ENCODE data around the gene KANSL1L.

Gene KANSL1L

GRCh38 chr2:210159059-210159458, 12.2 kb downstream of the KANSL1L start:
- Mint-ChIP-seq H3K4me3 (no peak overlapping the region), H3K36me3 (peaks cover 7% of the 10 kb centered on the region), H3K9me3 (no peaks in the 10 kb centered on the region), H3K27ac (no peak overlapping the region), H3K27me3 (no peaks in the 10 kb centered on the region), H3K4me1 (peaks cover 20% of the 10 kb centered on the region)

DNA sequence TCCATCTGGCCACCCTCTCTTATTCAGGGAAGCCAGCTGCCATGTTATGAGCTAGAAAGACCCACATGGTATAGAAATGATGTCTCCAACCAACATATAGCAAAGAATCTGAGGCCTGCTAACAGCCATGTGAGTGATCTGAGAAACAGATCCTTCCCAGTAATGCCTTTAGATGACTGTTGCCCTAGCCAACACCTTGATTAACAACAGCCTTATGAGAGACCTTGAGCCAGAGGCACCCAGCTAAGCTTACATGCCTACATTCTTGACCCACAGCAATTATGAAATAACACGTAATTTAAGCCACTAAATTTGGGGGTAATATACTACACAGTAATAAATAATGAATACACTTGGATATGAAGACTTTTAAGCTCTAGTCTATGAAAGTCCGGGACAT, 13.0 kb downstream of the KANSL1L start:
- no peak overlapping the region for H3K27ac Mint-ChIP-seq
- no peaks in the 10 kb centered on the region for H3K9me3 Mint-ChIP-seq
- peaks cover 10% of the 10 kb centered on the region for H3K36me3 Mint-ChIP-seq
- peaks cover 18% of the 10 kb centered on the region for H3K4me1 Mint-ChIP-seq
- no peak overlapping the region for H3K4me3 Mint-ChIP-seq
- no peaks in the 10 kb centered on the region for H3K27me3 Mint-ChIP-seq

DNA sequence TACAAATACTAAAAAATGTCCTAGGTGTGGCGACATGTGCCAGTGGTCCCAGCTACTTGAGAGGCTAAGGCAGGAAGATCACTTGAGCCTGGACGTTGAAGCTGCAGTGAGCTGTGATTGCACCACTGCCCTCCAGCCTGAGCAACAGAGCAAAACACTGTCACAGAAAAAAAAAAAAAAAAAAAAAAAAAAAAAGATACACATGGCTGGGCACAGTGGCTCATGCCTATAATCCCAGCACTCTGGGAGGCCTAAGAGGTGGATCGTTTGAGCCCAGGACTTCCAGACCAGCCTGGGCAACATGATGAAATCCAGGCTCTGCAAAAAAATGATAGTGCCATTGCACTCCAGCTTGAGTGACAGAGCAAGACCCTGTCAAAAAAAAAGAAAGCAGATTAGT, 13.7 kb downstream of the KANSL1L start:
- Mint-ChIP-seq H3K36me3 (peaks cover 10% of the 10 kb centered on the region), H3K27me3 (no peaks in the 10 kb centered on the region), H3K4me1 (peaks cover 11% of the 10 kb centered on the region), H3K9me3 (no peaks in the 10 kb centered on the region), H3K4me3 (no peak overlapping the region), H3K27ac (no peak overlapping the region)

- H3K27ac Mint-ChIP-seq: no peak overlapping the region
- H3K9me3 Mint-ChIP-seq: peaks cover 16% of the 10 kb centered on the region
- H3K4me3 Mint-ChIP-seq: no peak overlapping the region
- no peaks in the 10 kb centered on the region for H3K27me3 Mint-ChIP-seq
- peaks cover 46% of the 10 kb centered on the region for H3K36me3 Mint-ChIP-seq
- no peaks in the 10 kb centered on the region for H3K4me1 Mint-ChIP-seq
Observed at GRCh38 chr2:210147614-210148013, 23.6 kb downstream of the KANSL1L start.

DNA sequence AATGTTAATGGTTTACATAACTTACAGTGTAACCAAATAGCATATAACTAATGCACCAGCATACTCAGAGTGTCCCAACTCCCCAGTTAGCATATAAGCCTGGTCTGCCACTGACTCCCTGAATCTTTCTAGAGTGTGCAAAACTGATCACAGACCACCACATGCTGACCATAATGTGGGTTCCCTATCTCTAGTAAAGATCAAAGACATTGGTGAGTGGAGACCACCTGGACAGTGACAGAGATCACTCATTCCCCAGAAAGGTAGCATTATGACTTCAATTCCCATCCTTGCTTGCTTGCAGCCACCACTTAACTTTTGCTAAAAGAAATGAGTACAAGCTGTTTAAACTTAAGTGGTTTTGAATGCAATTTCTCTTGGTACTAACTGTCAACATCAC, 39.0 kb downstream of the KANSL1L start:
- Mint-ChIP-seq H3K9me3 (peaks cover 2% of the 10 kb centered on the region), H3K4me3 (no peak overlapping the region), H3K27ac (no peak overlapping the region)

DNA sequence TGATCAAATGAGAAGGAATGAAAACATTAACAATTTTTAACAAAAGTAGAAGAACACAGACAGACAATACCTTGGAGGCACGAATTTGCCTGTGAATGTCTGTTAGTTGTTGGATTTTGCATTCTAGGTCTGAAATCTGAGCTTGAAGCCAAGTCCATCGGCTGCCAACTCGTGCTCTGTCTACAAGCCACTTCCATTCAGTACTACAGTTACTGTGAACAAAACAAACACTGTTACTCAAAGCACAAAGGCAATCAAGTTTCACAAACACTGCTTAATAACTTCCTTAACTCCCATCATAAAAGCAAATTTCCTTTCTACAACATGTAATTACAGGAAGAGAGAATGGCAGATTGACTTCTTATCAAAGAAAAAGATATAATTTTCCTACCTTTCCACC, 42.2 kb downstream of the KANSL1L start:
- no peaks in the 10 kb centered on the region for H3K27me3 Mint-ChIP-seq
- no peak overlapping the region for H3K27ac Mint-ChIP-seq
- H3K4me1 Mint-ChIP-seq: peaks cover 11% of the 10 kb centered on the region
- H3K9me3 Mint-ChIP-seq: peaks cover 12% of the 10 kb centered on the region
- no peak overlapping the region for H3K4me3 Mint-ChIP-seq
- H3K36me3 Mint-ChIP-seq: peaks cover 27% of the 10 kb centered on the region

More for the DNA sequence above, 39.0 kb downstream of the KANSL1L start:
- H3K4me1 Mint-ChIP-seq: peaks cover 11% of the 10 kb centered on the region
- peaks cover 6% of the 10 kb centered on the region for H3K36me3 Mint-ChIP-seq
- no peaks in the 10 kb centered on the region for H3K27me3 Mint-ChIP-seq

DNA sequence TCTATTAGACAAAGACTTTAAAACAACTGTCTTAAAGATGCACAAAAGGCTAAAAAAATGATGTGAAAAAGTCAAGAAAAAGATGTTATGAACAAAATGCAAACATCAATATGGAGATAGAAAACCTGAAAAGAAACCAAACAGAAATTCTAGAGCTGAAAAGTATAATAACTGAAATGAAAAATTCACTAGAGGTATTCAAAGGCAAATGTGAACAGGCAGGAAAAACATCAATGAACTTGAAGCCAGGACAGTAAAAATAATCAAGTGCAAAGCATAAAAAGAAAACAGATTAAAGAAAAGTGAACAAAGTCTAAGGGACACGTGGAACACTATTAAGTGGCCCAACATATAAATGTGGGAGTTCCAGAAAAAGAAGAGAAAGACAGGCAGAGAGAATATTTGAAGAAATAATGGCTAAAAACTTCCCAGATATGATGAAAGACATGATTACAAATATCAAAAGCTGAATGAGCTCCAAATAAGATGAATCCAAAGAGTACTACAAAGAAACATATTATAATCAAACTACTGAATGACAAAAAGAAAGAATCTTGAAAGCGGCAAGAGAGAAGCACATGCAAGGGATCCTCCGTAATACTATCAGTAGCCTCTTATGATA, 57.5 kb downstream of the KANSL1L start:
- H3K4me3 Mint-ChIP-seq: no peak overlapping the region
- no peaks in the 10 kb centered on the region for H3K27me3 Mint-ChIP-seq
- H3K9me3 Mint-ChIP-seq: peaks cover 26% of the 10 kb centered on the region
- H3K27ac Mint-ChIP-seq: no peak overlapping the region
- H3K4me1 Mint-ChIP-seq: no peaks in the 10 kb centered on the region
- peaks cover 41% of the 10 kb centered on the region for H3K36me3 Mint-ChIP-seq

- H3K36me3 Mint-ChIP-seq: peaks cover 41% of the 10 kb centered on the region
- H3K27ac Mint-ChIP-seq: no peak overlapping the region
- peaks cover 26% of the 10 kb centered on the region for H3K9me3 Mint-ChIP-seq
- H3K27me3 Mint-ChIP-seq: no peaks in the 10 kb centered on the region
- no peak overlapping the region for H3K4me3 Mint-ChIP-seq
- H3K4me1 Mint-ChIP-seq: no peaks in the 10 kb centered on the region
Observed at GRCh38 chr2:210112871-210113270, 58.3 kb downstream of the KANSL1L start.

DNA sequence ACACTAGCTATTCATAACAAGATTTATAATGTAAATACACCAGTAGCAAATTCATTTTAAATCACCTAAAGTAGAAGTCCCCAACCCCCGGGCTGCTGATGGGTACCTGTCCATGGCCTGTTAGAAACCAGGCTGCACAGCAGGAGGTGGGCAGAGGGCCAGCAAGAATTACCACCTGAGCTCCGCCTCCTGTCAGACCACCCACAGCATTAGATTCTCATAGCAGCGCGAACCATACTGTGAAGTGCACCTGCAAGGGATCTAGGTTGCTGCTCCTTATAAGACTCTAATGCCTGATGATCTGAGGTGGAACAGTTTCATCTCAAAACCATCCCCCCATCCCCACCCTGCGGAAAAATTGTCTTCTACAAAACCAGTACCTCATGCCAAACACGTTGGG, 71.3 kb downstream of the KANSL1L start:
- Mint-ChIP-seq H3K27me3 (no peaks in the 10 kb centered on the region), H3K4me3 (no peak overlapping the region), H3K36me3 (peaks cover 9% of the 10 kb centered on the region), H3K4me1 (no peaks in the 10 kb centered on the region), H3K9me3 (no peaks in the 10 kb centered on the region), H3K27ac (no peak overlapping the region)

- H3K9me3 Mint-ChIP-seq: no peaks in the 10 kb centered on the region
- H3K36me3 Mint-ChIP-seq: peaks cover 2% of the 10 kb centered on the region
- no peaks in the 10 kb centered on the region for H3K4me1 Mint-ChIP-seq
- no peak overlapping the region for H3K27ac Mint-ChIP-seq
- H3K27me3 Mint-ChIP-seq: no peaks in the 10 kb centered on the region
- H3K4me3 Mint-ChIP-seq: no peak overlapping the region
Observed at GRCh38 chr2:210094787-210095186, 76.4 kb downstream of the KANSL1L start.

DNA sequence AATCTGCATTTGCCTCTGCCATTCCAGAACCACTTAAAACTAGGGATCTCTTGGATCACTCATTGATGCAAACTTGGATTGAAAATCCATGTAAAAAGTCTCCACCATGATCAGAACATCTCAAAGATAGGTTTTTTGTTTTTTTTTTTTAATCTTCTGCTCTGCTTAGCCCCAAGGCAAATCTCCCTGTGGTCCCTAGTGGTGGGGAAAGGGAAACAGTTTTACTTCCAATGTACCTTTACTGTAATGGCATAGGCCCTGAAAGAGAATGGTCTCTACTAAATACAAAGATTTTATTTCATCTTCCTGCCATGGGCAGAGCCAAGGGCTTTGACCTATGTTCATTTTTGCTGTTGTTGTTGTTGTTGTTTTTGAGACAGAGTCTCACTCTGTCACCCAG, 78.4 kb downstream of the KANSL1L start:
- Mint-ChIP-seq H3K9me3 (no peaks in the 10 kb centered on the region), H3K4me1 (no peaks in the 10 kb centered on the region), H3K36me3 (peaks cover 6% of the 10 kb centered on the region), H3K27me3 (no peaks in the 10 kb centered on the region), H3K27ac (no peak overlapping the region), H3K4me3 (no peak overlapping the region)

- peaks cover 5% of the 10 kb centered on the region for H3K36me3 Mint-ChIP-seq
- H3K9me3 Mint-ChIP-seq: no peaks in the 10 kb centered on the region
- no peaks in the 10 kb centered on the region for H3K27me3 Mint-ChIP-seq
- no peak overlapping the region for H3K4me3 Mint-ChIP-seq
- no peaks in the 10 kb centered on the region for H3K4me1 Mint-ChIP-seq
- H3K27ac Mint-ChIP-seq: no peak overlapping the region
Observed at GRCh38 chr2:210086930-210087329, 84.3 kb downstream of the KANSL1L start.

GRCh38 chr2:210086292-210086691, 84.9 kb downstream of the KANSL1L start:
- Mint-ChIP-seq H3K4me1 (no peaks in the 10 kb centered on the region), H3K9me3 (no peaks in the 10 kb centered on the region), H3K27ac (no peak overlapping the region), H3K36me3 (peaks cover 5% of the 10 kb centered on the region), H3K27me3 (no peaks in the 10 kb centered on the region), H3K4me3 (no peak overlapping the region)

DNA sequence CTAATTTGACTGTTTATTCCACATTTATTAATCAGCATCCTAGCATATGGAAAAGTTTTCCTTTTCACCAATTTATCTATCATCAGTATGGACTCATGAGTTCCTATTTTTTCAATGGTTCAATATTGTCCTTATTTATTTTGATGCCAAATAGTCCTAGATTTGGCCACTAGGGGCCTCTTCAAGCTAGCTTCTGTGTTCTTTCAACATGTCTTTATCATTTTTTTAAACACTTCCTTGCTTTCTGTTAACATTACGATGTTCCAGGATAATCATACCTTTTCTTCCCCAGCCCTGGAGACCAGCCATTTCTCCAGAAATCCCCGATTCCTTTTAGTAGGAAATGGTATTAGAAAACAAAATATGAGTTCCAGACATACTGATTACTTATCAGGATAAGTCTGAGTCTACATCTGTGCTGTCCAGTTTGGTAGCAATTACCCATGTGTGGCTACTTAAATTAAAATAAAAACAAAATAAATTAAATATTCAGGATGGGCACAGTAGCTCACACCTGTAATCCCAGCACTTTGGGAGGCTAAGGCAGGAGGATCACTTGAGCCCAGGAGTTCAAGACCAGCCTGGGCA, 98.2 kb downstream of the KANSL1L start:
- H3K36me3 Mint-ChIP-seq: peaks cover 2% of the 10 kb centered on the region
- H3K27me3 Mint-ChIP-seq: no peaks in the 10 kb centered on the region
- H3K9me3 Mint-ChIP-seq: no peaks in the 10 kb centered on the region
- H3K4me3 Mint-ChIP-seq: no peak overlapping the region
- H3K27ac Mint-ChIP-seq: no peak overlapping the region
- no peaks in the 10 kb centered on the region for H3K4me1 Mint-ChIP-seq

DNA sequence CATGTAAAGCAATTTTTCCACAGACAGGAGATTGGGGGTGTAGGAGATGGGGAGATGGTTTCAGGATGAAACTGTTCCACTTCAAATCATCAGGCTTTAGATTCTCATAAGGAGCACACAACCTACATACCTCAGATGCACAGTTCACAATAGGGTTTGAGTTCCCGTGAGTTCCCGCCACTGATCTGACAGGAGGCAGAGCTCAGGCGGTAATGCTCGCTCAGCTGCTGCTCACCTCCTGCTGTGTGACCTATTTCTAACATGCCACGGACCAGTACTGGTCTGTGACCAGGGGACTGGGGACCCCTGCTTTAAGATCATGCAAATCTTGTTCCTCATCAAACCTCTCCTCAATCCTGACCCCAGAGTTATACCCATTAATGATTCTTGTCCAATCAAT, 98.7 kb downstream of the KANSL1L start:
- no peaks in the 10 kb centered on the region for H3K4me1 Mint-ChIP-seq
- H3K4me3 Mint-ChIP-seq: no peak overlapping the region
- no peaks in the 10 kb centered on the region for H3K9me3 Mint-ChIP-seq
- H3K36me3 Mint-ChIP-seq: peaks cover 2% of the 10 kb centered on the region
- no peaks in the 10 kb centered on the region for H3K27me3 Mint-ChIP-seq
- no peak overlapping the region for H3K27ac Mint-ChIP-seq

GRCh38 chr2:210063306-210063705, 107.9 kb downstream of the KANSL1L start:
- no peaks in the 10 kb centered on the region for H3K9me3 Mint-ChIP-seq
- peaks cover 3% of the 10 kb centered on the region for H3K36me3 Mint-ChIP-seq
- no peak overlapping the region for H3K27ac Mint-ChIP-seq
- H3K4me1 Mint-ChIP-seq: no peaks in the 10 kb centered on the region
- no peak overlapping the region for H3K4me3 Mint-ChIP-seq
- H3K27me3 Mint-ChIP-seq: no peaks in the 10 kb centered on the region

DNA sequence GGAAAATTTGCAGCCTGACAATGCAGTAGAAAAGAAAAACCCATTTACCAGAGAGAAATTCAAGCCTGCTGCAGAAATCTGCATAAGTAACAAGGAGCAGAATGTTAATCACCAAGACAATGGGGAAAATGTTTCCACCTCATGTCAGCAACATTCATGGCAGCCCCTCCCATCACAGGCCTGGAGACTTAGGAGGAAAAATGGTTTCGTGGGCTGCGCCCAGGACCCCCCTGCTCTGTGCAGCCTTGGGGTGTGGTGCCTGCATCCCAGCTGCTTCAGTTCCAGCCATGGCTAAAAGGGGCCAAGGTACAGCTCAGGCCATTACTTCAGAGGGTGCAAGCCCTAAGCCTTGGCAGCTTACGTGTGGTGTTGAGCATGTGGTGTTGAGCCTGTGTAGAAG, 115.4 kb downstream of the KANSL1L start:
- no peak overlapping the region for H3K27ac Mint-ChIP-seq
- peaks cover 19% of the 10 kb centered on the region for H3K36me3 Mint-ChIP-seq
- no peaks in the 10 kb centered on the region for H3K27me3 Mint-ChIP-seq
- no peaks in the 10 kb centered on the region for H3K9me3 Mint-ChIP-seq
- H3K4me1 Mint-ChIP-seq: no peaks in the 10 kb centered on the region
- no peak overlapping the region for H3K4me3 Mint-ChIP-seq

All from activated naive CD4-positive, alpha-beta T cell treated with anti-CD3 and anti-CD28 coated beads, Interleukin-2, amount 50 U/mL, for 24 hours (primary cell).